ENCODE measurements around the gene PAK1. TPM values are rescaled to one million over a fixed set of nuclear protein-coding genes. Genes with fewer than 3 reads are reported as not detected.

The PAK1 gene
- total and polyA plus RNA-seq, 2 of the 8 experiments (the other 6 are each of a cell fraction or from before 2014, with no cell fraction given), result 87.7 to 151 TPM

DNA sequence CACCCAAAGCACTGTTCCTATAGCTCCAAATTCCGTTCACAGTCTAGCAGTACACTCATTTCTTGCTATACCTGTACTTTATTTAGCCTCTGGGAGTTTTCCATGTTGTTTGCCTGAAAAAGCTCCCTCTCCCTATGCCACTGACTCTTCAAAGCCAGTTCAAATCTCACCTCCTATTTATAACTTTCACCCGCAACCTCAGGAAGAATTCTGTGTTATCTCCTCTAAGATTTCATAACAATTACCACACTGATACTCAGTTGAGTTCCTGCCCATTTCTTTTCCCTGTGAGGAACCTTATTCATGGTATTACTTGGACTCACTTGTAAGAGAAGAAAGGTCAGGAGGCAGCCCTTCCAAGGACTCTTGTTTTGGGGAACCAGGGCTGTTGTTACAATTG is 197.6 kb downstream of the PAK1 start (continued):
- TF ChIP-seq, protein P1, sequence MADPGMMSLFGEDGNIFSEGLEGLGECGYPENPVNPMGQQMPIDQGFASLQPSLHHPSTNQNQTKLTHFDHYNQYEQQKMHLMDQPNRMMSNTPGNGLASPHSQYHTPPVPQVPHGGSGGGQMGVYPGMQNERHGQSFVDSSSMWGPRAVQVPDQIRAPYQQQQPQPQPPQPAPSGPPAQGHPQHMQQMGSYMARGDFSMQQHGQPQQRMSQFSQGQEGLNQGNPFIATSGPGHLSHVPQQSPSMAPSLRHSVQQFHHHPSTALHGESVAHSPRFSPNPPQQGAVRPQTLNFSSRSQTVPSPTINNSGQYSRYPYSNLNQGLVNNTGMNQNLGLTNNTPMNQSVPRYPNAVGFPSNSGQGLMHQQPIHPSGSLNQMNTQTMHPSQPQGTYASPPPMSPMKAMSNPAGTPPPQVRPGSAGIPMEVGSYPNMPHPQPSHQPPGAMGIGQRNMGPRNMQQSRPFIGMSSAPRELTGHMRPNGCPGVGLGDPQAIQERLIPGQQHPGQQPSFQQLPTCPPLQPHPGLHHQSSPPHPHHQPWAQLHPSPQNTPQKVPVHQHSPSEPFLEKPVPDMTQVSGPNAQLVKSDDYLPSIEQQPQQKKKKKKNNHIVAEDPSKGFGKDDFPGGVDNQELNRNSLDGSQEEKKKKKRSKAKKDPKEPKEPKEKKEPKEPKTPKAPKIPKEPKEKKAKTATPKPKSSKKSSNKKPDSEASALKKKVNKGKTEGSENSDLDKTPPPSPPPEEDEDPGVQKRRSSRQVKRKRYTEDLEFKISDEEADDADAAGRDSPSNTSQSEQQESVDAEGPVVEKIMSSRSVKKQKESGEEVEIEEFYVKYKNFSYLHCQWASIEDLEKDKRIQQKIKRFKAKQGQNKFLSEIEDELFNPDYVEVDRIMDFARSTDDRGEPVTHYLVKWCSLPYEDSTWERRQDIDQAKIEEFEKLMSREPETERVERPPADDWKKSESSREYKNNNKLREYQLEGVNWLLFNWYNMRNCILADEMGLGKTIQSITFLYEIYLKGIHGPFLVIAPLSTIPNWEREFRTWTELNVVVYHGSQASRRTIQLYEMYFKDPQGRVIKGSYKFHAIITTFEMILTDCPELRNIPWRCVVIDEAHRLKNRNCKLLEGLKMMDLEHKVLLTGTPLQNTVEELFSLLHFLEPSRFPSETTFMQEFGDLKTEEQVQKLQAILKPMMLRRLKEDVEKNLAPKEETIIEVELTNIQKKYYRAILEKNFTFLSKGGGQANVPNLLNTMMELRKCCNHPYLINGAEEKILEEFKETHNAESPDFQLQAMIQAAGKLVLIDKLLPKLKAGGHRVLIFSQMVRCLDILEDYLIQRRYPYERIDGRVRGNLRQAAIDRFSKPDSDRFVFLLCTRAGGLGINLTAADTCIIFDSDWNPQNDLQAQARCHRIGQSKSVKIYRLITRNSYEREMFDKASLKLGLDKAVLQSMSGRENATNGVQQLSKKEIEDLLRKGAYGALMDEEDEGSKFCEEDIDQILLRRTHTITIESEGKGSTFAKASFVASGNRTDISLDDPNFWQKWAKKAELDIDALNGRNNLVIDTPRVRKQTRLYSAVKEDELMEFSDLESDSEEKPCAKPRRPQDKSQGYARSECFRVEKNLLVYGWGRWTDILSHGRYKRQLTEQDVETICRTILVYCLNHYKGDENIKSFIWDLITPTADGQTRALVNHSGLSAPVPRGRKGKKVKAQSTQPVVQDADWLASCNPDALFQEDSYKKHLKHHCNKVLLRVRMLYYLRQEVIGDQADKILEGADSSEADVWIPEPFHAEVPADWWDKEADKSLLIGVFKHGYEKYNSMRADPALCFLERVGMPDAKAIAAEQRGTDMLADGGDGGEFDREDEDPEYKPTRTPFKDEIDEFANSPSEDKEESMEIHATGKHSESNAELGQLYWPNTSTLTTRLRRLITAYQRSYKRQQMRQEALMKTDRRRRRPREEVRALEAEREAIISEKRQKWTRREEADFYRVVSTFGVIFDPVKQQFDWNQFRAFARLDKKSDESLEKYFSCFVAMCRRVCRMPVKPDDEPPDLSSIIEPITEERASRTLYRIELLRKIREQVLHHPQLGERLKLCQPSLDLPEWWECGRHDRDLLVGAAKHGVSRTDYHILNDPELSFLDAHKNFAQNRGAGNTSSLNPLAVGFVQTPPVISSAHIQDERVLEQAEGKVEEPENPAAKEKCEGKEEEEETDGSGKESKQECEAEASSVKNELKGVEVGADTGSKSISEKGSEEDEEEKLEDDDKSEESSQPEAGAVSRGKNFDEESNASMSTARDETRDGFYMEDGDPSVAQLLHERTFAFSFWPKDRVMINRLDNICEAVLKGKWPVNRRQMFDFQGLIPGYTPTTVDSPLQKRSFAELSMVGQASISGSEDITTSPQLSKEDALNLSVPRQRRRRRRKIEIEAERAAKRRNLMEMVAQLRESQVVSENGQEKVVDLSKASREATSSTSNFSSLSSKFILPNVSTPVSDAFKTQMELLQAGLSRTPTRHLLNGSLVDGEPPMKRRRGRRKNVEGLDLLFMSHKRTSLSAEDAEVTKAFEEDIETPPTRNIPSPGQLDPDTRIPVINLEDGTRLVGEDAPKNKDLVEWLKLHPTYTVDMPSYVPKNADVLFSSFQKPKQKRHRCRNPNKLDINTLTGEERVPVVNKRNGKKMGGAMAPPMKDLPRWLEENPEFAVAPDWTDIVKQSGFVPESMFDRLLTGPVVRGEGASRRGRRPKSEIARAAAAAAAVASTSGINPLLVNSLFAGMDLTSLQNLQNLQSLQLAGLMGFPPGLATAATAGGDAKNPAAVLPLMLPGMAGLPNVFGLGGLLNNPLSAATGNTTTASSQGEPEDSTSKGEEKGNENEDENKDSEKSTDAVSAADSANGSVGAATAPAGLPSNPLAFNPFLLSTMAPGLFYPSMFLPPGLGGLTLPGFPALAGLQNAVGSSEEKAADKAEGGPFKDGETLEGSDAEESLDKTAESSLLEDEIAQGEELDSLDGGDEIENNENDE (IDR thresholded peaks at IDR 0.05; ENCODE audit: insufficient replicate concordance, low read length), result no peak
- TF ChIP-seq TBP (IDR thresholded peaks at IDR 0.05; ENCODE audit: low read depth, low read length), result no peak
- no peak for TF ChIP-seq EGR1 (IDR thresholded peaks at IDR 0.05; ENCODE audit: borderline replicate concordance, low read depth, low read length)
- TF ChIP-seq SRF (IDR thresholded peaks at IDR 0.05; ENCODE audit: low read depth, low read length), result no peak
- TF ChIP-seq CREB1 (IDR thresholded peaks at IDR 0.05), result no peak
- TF ChIP-seq CEBPB (IDR thresholded peaks at IDR 0.05; ENCODE audit: low read depth, low read length), result no peak
- no peak for TF ChIP-seq EZH2 (IDR thresholded peaks at IDR 0.05; ENCODE audit: low read depth, low read length, severe bottlenecking)
- TF ChIP-seq RXRA (IDR thresholded peaks at IDR 0.05; ENCODE audit: insufficient read depth, low read depth, low read length), result no peak
- TF ChIP-seq NRF1 (IDR thresholded peaks at IDR 0.05; ENCODE audit: low read depth, low read length), result no peak
- no peak for TF ChIP-seq HDAC6 (IDR thresholded peaks at IDR 0.05; ENCODE audit: low read depth, low read length)
- TF ChIP-seq, protein P2, sequence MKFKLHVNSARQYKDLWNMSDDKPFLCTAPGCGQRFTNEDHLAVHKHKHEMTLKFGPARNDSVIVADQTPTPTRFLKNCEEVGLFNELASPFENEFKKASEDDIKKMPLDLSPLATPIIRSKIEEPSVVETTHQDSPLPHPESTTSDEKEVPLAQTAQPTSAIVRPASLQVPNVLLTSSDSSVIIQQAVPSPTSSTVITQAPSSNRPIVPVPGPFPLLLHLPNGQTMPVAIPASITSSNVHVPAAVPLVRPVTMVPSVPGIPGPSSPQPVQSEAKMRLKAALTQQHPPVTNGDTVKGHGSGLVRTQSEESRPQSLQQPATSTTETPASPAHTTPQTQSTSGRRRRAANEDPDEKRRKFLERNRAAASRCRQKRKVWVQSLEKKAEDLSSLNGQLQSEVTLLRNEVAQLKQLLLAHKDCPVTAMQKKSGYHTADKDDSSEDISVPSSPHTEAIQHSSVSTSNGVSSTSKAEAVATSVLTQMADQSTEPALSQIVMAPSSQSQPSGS (IDR thresholded peaks at IDR 0.05; ENCODE audit: low read length), result no peak
